Measurements from ENCODE around the gene GRAMD2B. TPM values are rescaled to one million over a fixed set of nuclear protein-coding genes. Genes with fewer than 3 reads are reported as not detected.

Gene GRAMD2B
- total and polyA plus RNA-seq, 2 of the 8 experiments (the other 6 are each of a cell fraction or from before 2014, with no cell fraction given): 6.4 to 9.4 TPM

DNA sequence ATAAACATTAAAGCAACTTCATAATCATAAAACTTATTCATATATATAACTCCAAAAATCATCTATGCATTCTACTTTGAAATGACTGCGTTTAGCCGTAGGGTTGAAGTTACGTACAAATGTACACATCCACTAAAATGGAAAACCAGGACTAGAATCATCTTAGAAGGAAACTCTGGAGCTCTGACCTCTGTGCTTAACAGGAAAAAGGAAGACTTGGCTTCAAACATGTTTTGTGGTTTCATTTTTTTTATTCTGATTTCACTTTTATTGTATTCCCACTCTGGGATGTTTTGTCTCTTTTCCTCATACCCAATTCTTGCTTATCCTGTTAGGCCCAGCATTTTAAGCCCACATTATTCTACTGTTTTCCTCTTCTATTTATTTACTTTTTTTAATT lies 44.9 kb downstream of the GRAMD2B start:
- Histone ChIP-seq H4K8ac (ENCODE audit: extremely low read depth, insufficient read depth, low read length) (no peak overlapping the region), H3K27ac (ENCODE audit: low read depth, low read length) (no peak overlapping the region), H2BK120ac (replicated peaks; ENCODE audit: low read depth, low read length) (no peak overlapping the region), H4K5ac (ENCODE audit: insufficient read length, low read depth, low read length) (no peak overlapping the region), H3K56ac (replicated peaks; ENCODE audit: insufficient read length, low read depth, low read length) (no peak overlapping the region), H3K23me2 (ENCODE audit: low read depth, low read length) (no peaks in the 10 kb centered on the region), H2BK15ac (ENCODE audit: low read length) (no peak overlapping the region), H2AFZ (ENCODE audit: low read length) (no peak overlapping the region), H3K4ac (replicated peaks; ENCODE audit: insufficient read length, low read depth, low read length) (no peak overlapping the region), H3K36me3 (ENCODE audit: control insufficient read depth in 2 of 4, insufficient read depth in 4 of 4, low read length in 3 of 4) (peaks cover 0 to 25% (median 4%) of the 10 kb centered on the region in 4 experiments; a peak in 4 of 8 replicates), H2AK5ac (ENCODE audit: low read depth, low read length) (no peak overlapping the region), H3K14ac (ENCODE audit: insufficient read length) (no peak overlapping the region), H3K9me3 (ENCODE audit: insufficient read depth in 2 of 2, low read depth in 1 of 2, low read length in 1 of 2) (no peaks in the 10 kb centered on the region), H2BK20ac (ENCODE audit: low read length) (no peak overlapping the region), H2BK12ac (ENCODE audit: low read depth, low read length) (no peak overlapping the region), H3K27me3 (replicated peaks in 1 of 4; ENCODE audit: control insufficient read depth in 3 of 4, extremely low read depth in 1 of 4, insufficient read depth in 3 of 4, low read length in 3 of 4) (no peaks in the 10 kb centered on the region; a peak in 2 of 7 replicates), H4K20me1 (replicated peaks in 1 of 2; ENCODE audit: control insufficient read depth in 1 of 2, insufficient read depth in 2 of 2, low read length in 2 of 2) (peaks cover 0 to 2% of the 10 kb centered on the region in 2 experiments), H3K79me1 (ENCODE audit: low read depth, low read length) (peaks cover 2% of the 10 kb centered on the region; the same call in 1 of the 2 replicates), H3K4me2 (ENCODE audit: insufficient read depth in 1 of 2, low read depth in 2 of 2, low read length in 2 of 2) (no peak overlapping the region), H3K18ac (ENCODE audit: extremely low read depth, low read length) (no peak overlapping the region), H3K79me2 (ENCODE audit: control insufficient read depth in 1 of 2, insufficient read depth in 2 of 2, low read length in 2 of 2) (no peaks in the 10 kb centered on the region), H3K4me3 (ENCODE audit: extremely low read depth in 1 of 4, insufficient read depth in 2 of 4, low read depth in 3 of 4, low read length in 4 of 4) (no peak overlapping the region), H4K91ac (replicated peaks; ENCODE audit: insufficient read length, low read length) (no peak overlapping the region), H3K23ac (ENCODE audit: insufficient read length) (no peak overlapping the region), H3K4me1 (replicated peaks in 1 of 4; ENCODE audit: control insufficient read depth in 3 of 4, insufficient read depth in 4 of 4, low read length in 3 of 4) (peaks cover 3 to 12% (median 4%) of the 10 kb centered on the region in 4 experiments; a peak in 6 of 7 replicates), H3K9ac (replicated peaks in 1 of 4; ENCODE audit: extremely low read depth in 1 of 4, low read depth in 3 of 4, low read length in 3 of 4) (no peak overlapping the region), H2BK5ac (ENCODE audit: low read depth, low read length) (no peak overlapping the region)
- WGBS, 2 experiments (ENCODE audit: extremely low coverage in 1 of 2, insufficient coverage in 1 of 2, insufficient read length in 1 of 2, insufficient replicate concordance in 2 of 2, low coverage in 1 of 2, low lambda C conversion rate in 2 of 2, missing lambda C conversion rate in 1 of 2): 97% methylated on average over 3 of the region's 3 CpGs; no CpG with 5 or more reads in 1 of the 2 experiments
- DNase-seq (ENCODE audit: low read depth in 1 of 2, low spot score in 2 of 2): no peak
- CTCF ChIA-PET (ENCODE audit: partially characterized antibody): interaction anchor here (1.4 kb wide), 1 partner anchor 119 kb away, joined by 4 read pairs; no protein-coding TSS in a partner anchor
- POLR2A ChIA-PET (ENCODE audit: partially characterized antibody): no interaction called here
- FAIRE-seq: no peak
- TF ChIP-seq SIX5 (IDR thresholded peaks at IDR 0.05; ENCODE audit: low read depth, low read length): no peak
- TF ChIP-seq SRF (IDR thresholded peaks at IDR 0.05; ENCODE audit: low read depth, low read length): no peak
- no peak for TF ChIP-seq JUN (IDR thresholded peaks at IDR 0.05; ENCODE audit: low read depth, low read length)
- TF ChIP-seq SIRT6 (IDR thresholded peaks at IDR 0.05; ENCODE audit: low read length): no peak
- no peak for TF ChIP-seq CEBPB (IDR thresholded peaks at IDR 0.05; ENCODE audit: low read depth, low read length)
- TF ChIP-seq RNF2 (IDR thresholded peaks at IDR 0.05; ENCODE audit: borderline replicate concordance, low read depth, low read length, missing control alignments, poor library complexity, severe bottlenecking): no peak
- TF ChIP-seq RAD21 (IDR thresholded peaks at IDR 0.05 in 1 of 2, conservative IDR thresholded peaks at IDR 0.05 in 1 of 2; ENCODE audit: low read depth in 2 of 2, low read length in 2 of 2): no peak
- TF ChIP-seq HDAC6 (IDR thresholded peaks at IDR 0.05; ENCODE audit: low read depth, low read length): no peak
- TF ChIP-seq CHD2 (IDR thresholded peaks at IDR 0.05; ENCODE audit: low read length): no peak
- no peak for TF ChIP-seq CBX8 (IDR thresholded peaks at IDR 0.05; ENCODE audit: borderline replicate concordance, low read depth, low read length)
- no peak for TF ChIP-seq MAFK (IDR thresholded peaks at IDR 0.05; ENCODE audit: low read depth, low read length)
- TF ChIP-seq, protein P1, sequence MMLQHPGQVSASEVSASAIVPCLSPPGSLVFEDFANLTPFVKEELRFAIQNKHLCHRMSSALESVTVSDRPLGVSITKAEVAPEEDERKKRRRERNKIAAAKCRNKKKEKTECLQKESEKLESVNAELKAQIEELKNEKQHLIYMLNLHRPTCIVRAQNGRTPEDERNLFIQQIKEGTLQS (IDR thresholded peaks at IDR 0.05; ENCODE audit: insufficient read depth, low read depth, low read length): no peak
- TF ChIP-seq CTBP2 (IDR thresholded peaks at IDR 0.05; ENCODE audit: borderline replicate concordance, insufficient read depth, insufficient read length, low read length): no peak
- TF ChIP-seq FOSL1 (IDR thresholded peaks at IDR 0.05; ENCODE audit: insufficient read depth, low read depth, low read length): no peak

Data from H1 (cell line).